HEK293T (cell line): ENCODE measurements around the gene PAM.
"Not testable (repeated sequence)": the region's sequence is repeated elsewhere in the genome, so short reads cannot be mapped to it uniquely, and the experiment has no call there.

Source experiments
- CTCF ChIA-PET: fragments of 350-600 bp; formaldehyde crosslinking; extraction: SDS; loops from one replicate; lab custom pipeline; 2021; ENCODE audit warnings: antibody characterized with exemption, inconsistent platforms; lab: Yijun Ruan, JAX
- POLR2A ChIA-PET: fragments of 350-600 bp; formaldehyde crosslinking; extraction: SDS; loops from one replicate; lab custom pipeline; 2020; ENCODE audit warnings: antibody characterized with exemption, inconsistent platforms; lab: Yijun Ruan, JAX
- DNase-seq: peaks from one replicate; pipeline ENCODE4 v3.0.0; 2012; ENCODE audit warnings: mixed read lengths; ENCODE audit errors: extremely low spot score
- ARNT ChIP-seq: fragments of 450-650 bp; IDR thresholded peaks from 2 replicates; pipeline ENCODE4 v1.6.1; 2017; ENCODE audit warnings: mild to moderate bottlenecking
- BHLHE40 ChIP-seq: fragments of 450-650 bp; IDR thresholded peaks from 2 replicates; pipeline ENCODE4 v1.6.1; 2016; ENCODE audit warnings: mild to moderate bottlenecking, moderate library complexity, borderline replicate concordance
- CTBP1 ChIP-seq: fragments of 450-650 bp; IDR thresholded peaks from 2 replicates; pipeline ENCODE4 v1.6.1; 2016; ENCODE audit warnings: borderline replicate concordance
- ELF4 ChIP-seq: fragments of 450-650 bp; IDR thresholded peaks from 2 replicates; pipeline ENCODE4 v1.6.1; 2017; ENCODE audit warnings: antibody characterized with exemption
- FOXA1 ChIP-seq: fragments of 450-650 bp; IDR thresholded peaks from 2 replicates; pipeline ENCODE4 v1.6.1; 2016; ENCODE audit warnings: mild to moderate bottlenecking
- FOXK2 ChIP-seq: fragments of 450-650 bp; IDR thresholded peaks from 2 replicates; pipeline ENCODE4 v1.6.1; 2016; ENCODE audit warnings: mild to moderate bottlenecking
- FOXM1 ChIP-seq: fragments of 450-650 bp; IDR thresholded peaks from 2 replicates; pipeline ENCODE4 v1.6.1; 2017; ENCODE audit warnings: mild to moderate bottlenecking, borderline replicate concordance
- HDGF ChIP-seq: fragments of 450-650 bp; IDR thresholded peaks from 2 replicates; pipeline ENCODE4 v1.6.1; 2017; ENCODE audit warnings: antibody characterized with exemption, borderline replicate concordance
- L3MBTL2 ChIP-seq: fragments of 450-650 bp; conservative IDR thresholded peaks from 2 replicates; pipeline ENCODE4 v1.6.1; 2016; ENCODE audit warnings: mild to moderate bottlenecking
- LEF1 ChIP-seq: fragments of 450-650 bp; IDR thresholded peaks from 2 replicates; pipeline ENCODE4 v1.6.1; 2017; ENCODE audit warnings: mild to moderate bottlenecking, borderline replicate concordance
- NFRKB ChIP-seq: fragments of 450-650 bp; IDR thresholded peaks from 2 replicates; pipeline ENCODE4 v1.6.1; 2016; ENCODE audit warnings: mild to moderate bottlenecking, moderate library complexity
- SP1 ChIP-seq: fragments of 450-650 bp; IDR thresholded peaks from 2 replicates; pipeline ENCODE4 v1.6.1; 2017
- SUZ12 ChIP-seq: fragments of 450-650 bp; IDR thresholded peaks from 2 replicates; pipeline ENCODE4 v1.6.1; 2016; ENCODE audit warnings: mild to moderate bottlenecking
- TARDBP ChIP-seq: fragments of 450-650 bp; IDR thresholded peaks from 2 replicates; pipeline ENCODE4 v1.6.1; 2016
- ZNF384 ChIP-seq: fragments of 450-650 bp; IDR thresholded peaks from 2 replicates; pipeline ENCODE4 v1.6.1; 2016
- TF ChIP-seq, protein P1 (sequence below): fragments of 450-650 bp; IDR thresholded peaks from 2 replicates; pipeline ENCODE4 v1.6.1; 2016

The PAM gene

DNA sequence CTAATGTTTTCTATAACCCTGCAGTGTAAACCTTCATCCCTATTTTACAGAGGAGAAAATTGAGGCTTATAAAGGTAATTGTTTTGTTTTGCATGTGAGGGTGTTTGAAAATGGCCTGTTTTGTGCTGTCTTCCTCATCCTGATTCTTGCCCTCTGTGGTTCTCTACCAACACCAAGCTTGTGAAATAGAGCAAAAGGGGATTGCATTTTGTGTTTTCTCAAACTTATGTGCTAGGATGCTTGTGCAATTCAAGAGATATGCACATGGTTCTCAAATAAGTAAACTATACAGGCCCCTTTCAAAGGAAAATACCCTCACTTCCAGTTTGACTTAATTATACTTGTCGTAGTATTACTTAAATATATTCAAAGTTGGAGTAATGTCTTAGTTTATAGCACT, 17.2 kb downstream of the PAM start:
- TF ChIP-seq TARDBP (no peak), ELF4 (no peak), LEF1 (no peak), SP1 (no peak), FOXA1 (no peak), NFRKB (no peak), ZNF384 (no peak), HDGF (no peak), L3MBTL2 (no peak), FOXK2 (no peak), SUZ12 (no peak), ARNT (no peak), CTBP1 (no peak), FOXM1 (no peak), BHLHE40 (no peak)
- TF ChIP-seq, protein P1, sequence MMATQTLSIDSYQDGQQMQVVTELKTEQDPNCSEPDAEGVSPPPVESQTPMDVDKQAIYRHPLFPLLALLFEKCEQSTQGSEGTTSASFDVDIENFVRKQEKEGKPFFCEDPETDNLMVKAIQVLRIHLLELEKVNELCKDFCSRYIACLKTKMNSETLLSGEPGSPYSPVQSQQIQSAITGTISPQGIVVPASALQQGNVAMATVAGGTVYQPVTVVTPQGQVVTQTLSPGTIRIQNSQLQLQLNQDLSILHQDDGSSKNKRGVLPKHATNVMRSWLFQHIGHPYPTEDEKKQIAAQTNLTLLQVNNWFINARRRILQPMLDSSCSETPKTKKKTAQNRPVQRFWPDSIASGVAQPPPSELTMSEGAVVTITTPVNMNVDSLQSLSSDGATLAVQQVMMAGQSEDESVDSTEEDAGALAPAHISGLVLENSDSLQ, result no peak
- POLR2A ChIA-PET, result interaction anchor here (1.1 kb wide), 1 partner anchor 16 kb away, joined by 4 read pairs; no protein-coding TSS in a partner anchor
- no peak for DNase-seq
- CTCF ChIA-PET, result interaction anchor here (0.6 kb wide), 2 partner anchors 19 to 187 kb away, joined by 3 to 5 read pairs; no protein-coding TSS in a partner anchor

DNA sequence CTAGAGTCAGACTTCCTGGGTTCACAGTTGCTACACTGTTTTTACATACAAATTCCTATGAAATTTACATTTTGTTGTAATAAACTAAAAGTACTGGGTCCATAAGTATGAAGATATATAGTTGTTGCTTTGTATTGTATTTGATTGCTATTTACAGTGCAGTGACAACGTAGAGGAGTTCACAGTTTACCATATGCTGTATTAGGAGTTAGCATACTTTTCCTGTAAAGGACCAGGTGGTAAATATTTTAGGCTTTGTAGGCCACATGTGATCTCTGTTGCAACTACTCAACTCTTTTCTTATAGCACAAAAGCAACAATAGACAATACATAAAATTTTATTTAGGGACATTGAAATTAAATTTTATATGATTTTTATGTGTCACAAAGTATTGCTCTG, 18.0 kb downstream of the PAM start:
- no peak for DNase-seq
- TF ChIP-seq FOXA1, result no peak
- no peak for TF ChIP-seq TARDBP
- POLR2A ChIA-PET, result no interaction called here
- CTCF ChIA-PET, result interaction anchor here (0.6 kb wide), 1 partner anchor 20 kb away, joined by 5 read pairs; no protein-coding TSS in a partner anchor

DNA sequence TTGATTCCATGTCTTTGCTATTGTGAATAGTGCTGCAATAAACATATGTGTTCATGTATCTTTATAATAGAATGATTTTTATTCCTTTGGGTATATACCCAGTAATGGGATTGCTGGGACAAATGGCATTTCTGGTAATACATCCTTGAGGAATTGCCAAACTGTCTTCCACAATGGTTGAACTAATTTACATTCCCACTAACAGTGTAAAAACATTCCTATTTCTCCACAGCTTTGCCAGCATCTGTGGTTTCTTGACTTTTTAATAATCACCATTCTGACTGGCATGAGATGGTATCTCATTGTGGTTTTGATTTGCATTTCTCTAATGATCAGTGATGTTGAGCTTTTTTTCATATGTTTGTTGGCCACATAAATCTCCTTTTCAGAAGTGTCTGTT, 20.7 kb downstream of the PAM start:
- POLR2A ChIA-PET, DNase-seq, CTCF ChIA-PET: not testable (repeated sequence)

DNA sequence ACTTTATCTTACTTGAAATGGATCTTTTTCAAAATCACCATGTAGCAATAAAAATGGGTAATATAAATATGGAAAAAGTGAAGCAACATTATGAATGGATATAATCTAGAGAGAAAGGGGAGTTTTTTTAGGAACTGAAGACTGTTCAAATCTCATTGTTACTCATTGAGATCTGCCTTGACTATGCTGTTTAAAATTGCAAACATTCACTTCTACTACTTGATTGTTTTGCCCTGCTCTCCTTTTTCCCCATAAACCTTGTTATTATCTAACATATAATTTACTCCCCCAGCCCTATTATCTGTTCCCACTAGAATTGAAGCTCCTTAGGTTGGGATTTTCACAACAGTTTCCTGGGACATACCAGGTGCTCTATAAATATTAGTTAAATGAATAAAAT, 22.0 kb downstream of the PAM start:
- CTCF ChIA-PET, result no interaction called here
- TF ChIP-seq ARNT (no peak), TARDBP (no peak), L3MBTL2 (no peak), BHLHE40 (no peak), ZNF384 (no peak), FOXM1 (no peak), HDGF (no peak), FOXA1 (no peak), CTBP1 (no peak), SP1 (no peak), ELF4 (no peak), FOXK2 (no peak)
- no peak for DNase-seq
- POLR2A ChIA-PET, result interaction anchor here (1.2 kb wide), 1 partner anchor 22 kb away, joined by 4 read pairs; the partner anchor contains the start of gene PAM

DNA sequence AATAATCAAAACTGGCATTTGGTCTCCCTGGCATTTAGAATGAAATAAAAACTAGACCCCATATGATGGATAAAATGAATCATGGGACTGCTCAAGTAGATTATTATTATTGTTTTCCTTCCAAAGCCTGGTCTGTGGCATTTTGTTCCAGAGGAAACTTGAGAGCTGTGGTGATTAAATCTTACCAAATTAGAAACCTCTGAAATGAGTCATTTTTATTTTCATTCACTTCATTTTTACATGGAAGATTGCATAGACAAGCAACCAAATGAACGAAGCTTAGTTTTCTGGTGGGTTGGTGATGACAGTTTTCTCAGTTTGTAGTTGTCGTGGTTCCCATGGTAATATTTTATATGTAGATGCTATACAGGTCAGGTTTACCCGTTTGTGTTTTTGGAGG, 23.4 kb downstream of the PAM start:
- CTCF ChIA-PET, result interaction anchor here (1.2 kb wide), 1 partner anchor 97 kb away, joined by 3 read pairs; no protein-coding TSS in a partner anchor
- POLR2A ChIA-PET, result no interaction called here
- TF ChIP-seq BHLHE40 (no peak), FOXA1 (no peak), ARNT (no peak), ZNF384 (no peak), SP1 (no peak), HDGF (no peak), FOXM1 (no peak)
- no peak for DNase-seq

DNA sequence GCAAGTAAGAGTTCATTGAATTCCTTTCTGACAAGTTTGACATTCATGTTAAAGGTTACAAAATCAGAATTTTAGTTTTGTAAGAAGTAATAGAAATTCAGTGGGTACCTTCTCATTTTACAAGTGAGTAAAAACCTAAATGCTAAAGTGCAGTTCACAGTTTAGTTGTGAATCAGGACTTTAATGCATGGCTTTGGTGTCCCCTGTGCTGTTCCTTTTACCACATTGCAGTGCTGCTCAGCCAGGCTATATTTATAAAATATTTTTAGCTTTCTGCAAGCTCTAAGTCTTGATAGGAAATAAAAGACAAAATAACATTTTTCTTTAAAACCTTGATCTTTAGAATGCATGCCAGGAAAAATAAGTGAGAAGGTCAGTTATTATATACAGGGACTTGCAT, 26.3 kb downstream of the PAM start:
- DNase-seq, result no peak
- ChIA-PET POLR2A (interaction anchor here (1.4 kb wide), 1 partner anchor 25 kb away, joined by 3 read pairs; no protein-coding TSS in a partner anchor), CTCF (interaction anchor here (1.6 kb wide), 1 partner anchor 14 kb away, joined by 4 read pairs; no protein-coding TSS in a partner anchor)
- TF ChIP-seq LEF1 (no peak), FOXK2 (no peak), CTBP1 (no peak), SUZ12 (no peak), ARNT (no peak), ZNF384 (no peak), ELF4 (no peak), FOXA1 (no peak), TARDBP (no peak), HDGF (no peak), FOXM1 (no peak), NFRKB (no peak)
- TF ChIP-seq, protein P1, result no peak

DNA sequence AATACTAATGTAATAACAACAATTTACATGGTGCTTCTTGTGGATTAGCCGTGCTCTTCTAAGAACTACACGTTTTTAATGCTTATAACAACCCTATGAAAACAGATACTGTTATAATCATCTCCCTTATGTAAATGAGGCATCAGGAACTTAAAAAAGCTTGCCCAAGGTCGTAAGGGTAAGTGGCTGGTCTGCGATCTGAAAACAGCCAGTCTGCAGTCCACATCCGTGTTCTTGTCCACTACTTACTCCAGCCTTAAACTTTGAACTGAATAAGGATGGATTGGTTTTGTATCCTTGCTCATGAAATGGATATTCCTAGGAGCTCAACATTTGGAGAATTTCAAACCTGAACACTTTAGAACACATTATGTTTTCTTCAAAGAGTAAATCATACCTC, 26.7 kb downstream of the PAM start:
- no peak for DNase-seq
- ChIA-PET CTCF (no interaction called here), POLR2A (interaction anchor here (1.4 kb wide), 1 partner anchor 25 kb away, joined by 3 read pairs; no protein-coding TSS in a partner anchor)
- TF ChIP-seq TARDBP, result no peak
- no peak for TF ChIP-seq SP1
- no peak for TF ChIP-seq FOXK2
- TF ChIP-seq NFRKB, result no peak
- TF ChIP-seq CTBP1, result no peak
- no peak for TF ChIP-seq FOXA1
- TF ChIP-seq ZNF384, result no peak
- TF ChIP-seq ELF4, result no peak
- no peak for TF ChIP-seq LEF1
- no peak for TF ChIP-seq ARNT
- TF ChIP-seq, protein P1, result no peak
- TF ChIP-seq SUZ12, result no peak
- no peak for TF ChIP-seq BHLHE40
- no peak for TF ChIP-seq FOXM1
- TF ChIP-seq L3MBTL2, result no peak
- TF ChIP-seq HDGF, result no peak
